ENCODE results near the gene EXOC3L4.

DNA sequence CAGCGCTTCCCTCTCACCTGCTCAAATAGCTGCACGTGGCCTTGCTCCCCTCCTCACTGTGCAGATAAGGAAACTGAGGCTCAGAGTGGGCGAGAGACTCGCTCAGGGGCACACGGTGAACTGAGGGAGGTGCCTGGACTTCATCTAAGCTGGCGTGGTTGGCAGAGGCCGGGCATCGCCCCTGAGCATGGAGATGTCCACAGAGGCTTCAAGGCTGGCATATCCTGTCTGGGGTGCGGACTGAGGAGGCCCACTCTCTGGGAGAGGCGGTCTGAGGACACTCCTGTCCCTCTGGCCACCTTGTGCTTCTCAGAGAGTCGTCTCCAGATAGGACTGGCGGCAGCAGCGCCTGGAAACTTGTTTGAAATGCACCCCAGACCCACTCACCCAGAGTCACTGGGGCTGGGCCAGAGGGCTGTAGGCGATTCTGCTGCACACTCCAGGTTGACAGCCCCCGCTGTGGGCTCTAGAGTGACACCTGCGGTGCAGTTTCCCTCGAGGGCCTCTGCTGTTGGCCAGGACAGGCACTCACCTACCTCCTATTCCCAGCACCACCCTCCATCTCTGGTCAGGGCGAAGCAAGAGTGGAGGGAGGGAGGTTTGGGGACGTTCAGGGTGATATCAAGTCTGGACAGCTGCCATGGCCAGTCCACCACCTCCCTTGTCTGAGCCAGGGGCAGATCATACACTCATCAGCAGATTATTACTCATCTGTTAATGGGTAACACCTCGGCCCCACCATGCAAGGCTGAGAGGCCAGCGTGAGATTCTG is 21.7 kb upstream of the EXOC3L4 start:
- TF ChIP-seq, protein P1, sequence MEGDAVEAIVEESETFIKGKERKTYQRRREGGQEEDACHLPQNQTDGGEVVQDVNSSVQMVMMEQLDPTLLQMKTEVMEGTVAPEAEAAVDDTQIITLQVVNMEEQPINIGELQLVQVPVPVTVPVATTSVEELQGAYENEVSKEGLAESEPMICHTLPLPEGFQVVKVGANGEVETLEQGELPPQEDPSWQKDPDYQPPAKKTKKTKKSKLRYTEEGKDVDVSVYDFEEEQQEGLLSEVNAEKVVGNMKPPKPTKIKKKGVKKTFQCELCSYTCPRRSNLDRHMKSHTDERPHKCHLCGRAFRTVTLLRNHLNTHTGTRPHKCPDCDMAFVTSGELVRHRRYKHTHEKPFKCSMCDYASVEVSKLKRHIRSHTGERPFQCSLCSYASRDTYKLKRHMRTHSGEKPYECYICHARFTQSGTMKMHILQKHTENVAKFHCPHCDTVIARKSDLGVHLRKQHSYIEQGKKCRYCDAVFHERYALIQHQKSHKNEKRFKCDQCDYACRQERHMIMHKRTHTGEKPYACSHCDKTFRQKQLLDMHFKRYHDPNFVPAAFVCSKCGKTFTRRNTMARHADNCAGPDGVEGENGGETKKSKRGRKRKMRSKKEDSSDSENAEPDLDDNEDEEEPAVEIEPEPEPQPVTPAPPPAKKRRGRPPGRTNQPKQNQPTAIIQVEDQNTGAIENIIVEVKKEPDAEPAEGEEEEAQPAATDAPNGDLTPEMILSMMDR (IDR thresholded peaks at IDR 0.05), result no peak
- no peak for TF ChIP-seq POLR2A (IDR thresholded peaks at IDR 0.05)

All from right lobe of liver (tissue), 4 donors.